Thyroid gland (tissue), 4 donors: Measurements from ENCODE around the gene CD79B.

ENCODE experiments used
- CTCF ChIP-seq, 6 experiments: fragments of 200-600 bp in 3 of 6; fragments of 450-650 bp in 3 of 6; sonication (generic) in 3 of 6; IDR thresholded peaks; one replicate each; pipeline ENCODE4 v1.5.1; 2016 to 2019; ENCODE audit warnings: antibody characterized with exemption in 6 of 6, mild to moderate bottlenecking in 2 of 6, inconsistent platforms in 1 of 6, moderate library complexity in 1 of 6
- POLR2A ChIP-seq, 2 donors: fragments of 450-650 bp; IDR thresholded peaks; one replicate each; pipeline ENCODE4 v1.6.1; 2017; ENCODE audit warnings: antibody characterized with exemption in 2 of 2, mild to moderate bottlenecking in 2 of 2, moderate library complexity in 1 of 2

DNA sequence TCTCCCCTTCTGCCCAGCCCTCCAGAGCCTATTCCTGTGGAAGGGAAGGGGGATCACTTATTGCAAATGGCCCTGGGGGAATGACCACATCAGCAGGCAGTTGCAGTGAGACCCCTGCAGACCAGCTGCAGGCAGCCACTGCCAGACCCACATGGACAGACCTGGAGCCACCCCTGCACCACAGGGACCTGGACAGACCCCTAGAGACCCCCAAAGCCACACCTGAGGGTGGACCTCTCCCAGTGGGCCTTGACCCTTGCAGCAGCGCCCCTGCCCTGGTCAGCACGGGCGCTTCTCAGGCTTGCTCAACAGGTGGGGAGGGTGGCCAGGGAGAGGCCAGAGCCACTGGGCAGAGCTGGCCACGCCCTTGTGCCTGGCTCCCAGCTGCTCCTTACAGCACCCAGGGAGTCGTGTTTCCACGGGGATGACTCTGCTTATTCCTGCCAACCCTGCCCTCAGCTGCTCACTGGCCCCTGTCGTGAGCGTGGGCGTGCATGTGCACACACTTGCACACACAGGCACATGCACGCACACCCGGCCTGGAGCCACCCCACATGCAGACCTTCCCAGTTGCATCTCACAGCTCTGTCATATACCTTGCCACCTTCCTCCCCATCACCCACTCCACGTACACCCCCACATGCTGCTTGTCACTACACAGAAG is 41.9 kb upstream of the CD79B start:
- no peak for TF ChIP-seq CTCF (IDR thresholded peaks at IDR 0.05)
- TF ChIP-seq POLR2A (IDR thresholded peaks at IDR 0.05), result no peak
